IMR-90 (cell line): Measurements from ENCODE around the gene MMP2. TPM values are rescaled to one million over a fixed set of nuclear protein-coding genes. Genes with fewer than 3 reads are reported as not detected.

ENCODE experiments used
- ATAC-seq: fragments of 200-7000 bp; cut with Tn5 transposase; 2 replicates; pipeline ENCODE4 v1.9.1; 2020; ENCODE audit warnings: low read depth, mild to moderate bottlenecking, moderate library complexity
- BruUV-seq: library from RNA; stranded (reverse); fragments of 400-500 nt; replicated peaks from 2 replicates; lab custom pipeline; 2021; lab: Mats Ljungman, UMichigan
- CTCF ChIA-PET: fragments of 300-600 bp; formaldehyde crosslinking; extraction: SDS; loops from one replicate; lab custom pipeline; 2021; ENCODE audit warnings: antibody characterized with exemption; lab: Yijun Ruan, JAX
- POLR2A ChIA-PET: fragments of 300-600 bp; sonication (Branson Sonifier 250); formaldehyde crosslinking; loops from one replicate; lab custom pipeline; 2022; ENCODE audit warnings: antibody characterized with exemption; ENCODE audit not compliant: unreplicated experiment; lab: Charles Lee
- DNase-seq: peaks from one replicate; pipeline ENCODE4 v3.0.0; 2013
- H2AFZ ChIP-seq: replicated peaks from 2 replicates; pipeline ENCODE3; 2013; ENCODE audit warnings: low read length, mild to moderate bottlenecking; ENCODE audit not compliant: poor library complexity
- H2AK5ac ChIP-seq: 2 replicates; pipeline ENCODE4 v1.6.1; 2013; ENCODE audit warnings: low read depth, low read length, inconsistent platforms
- H2AK9ac ChIP-seq: replicated peaks from 2 replicates; pipeline ENCODE3; 2013; ENCODE audit warnings: mild to moderate bottlenecking, low read depth, low read length, moderate library complexity; ENCODE audit not compliant: poor library complexity
- H2BK120ac ChIP-seq: 2 replicates; pipeline ENCODE4 v1.6.1; 2013; ENCODE audit warnings: low read depth, low read length, inconsistent platforms
- H2BK15ac ChIP-seq: 3 replicates; pipeline ENCODE4 v1.6.1; 2013; ENCODE audit warnings: low read depth, low read length, inconsistent platforms
- H2BK20ac ChIP-seq: 2 replicates; pipeline ENCODE4 v1.6.1; 2013; ENCODE audit warnings: low read depth, mild to moderate bottlenecking, inconsistent platforms, low read length, moderate library complexity
- H2BK5ac ChIP-seq: 2 replicates; pipeline ENCODE4 v1.6.1; 2013; ENCODE audit warnings: mild to moderate bottlenecking, low read depth, low read length, inconsistent platforms; ENCODE audit not compliant: poor library complexity, severe bottlenecking
- H3K14ac ChIP-seq: replicated peaks from 2 replicates; pipeline ENCODE4 v1.6.1; 2013; ENCODE audit warnings: low read depth, low read length, inconsistent platforms
- H3K18ac ChIP-seq: 2 replicates; pipeline ENCODE4 v1.6.1; 2013; ENCODE audit warnings: low read depth, low read length, control low read depth
- H3K23ac ChIP-seq: 2 replicates; pipeline ENCODE4 v1.6.1; 2013; ENCODE audit warnings: low read depth, low read length, inconsistent platforms
- H3K27ac ChIP-seq: 2 replicates; pipeline ENCODE4 v1.5.1; 2013; ENCODE audit warnings: mild to moderate bottlenecking, control low read depth, low read length; ENCODE audit not compliant: insufficient read depth
- H3K27me3 ChIP-seq: 2 replicates; pipeline ENCODE4 v1.6.1; 2013; ENCODE audit warnings: low read length; ENCODE audit not compliant: control insufficient read depth, insufficient read depth
- H3K36me3 ChIP-seq: 2 replicates; pipeline ENCODE4 v1.6.1; 2013; ENCODE audit warnings: low read length, mixed read lengths; ENCODE audit not compliant: control insufficient read depth, insufficient read depth
- H3K4ac ChIP-seq: 2 replicates; pipeline ENCODE4 v1.6.1; 2013; ENCODE audit warnings: low read depth, low read length, inconsistent platforms
- H3K4me1 ChIP-seq: 2 replicates; pipeline ENCODE4 v1.6.1; 2013; ENCODE audit warnings: low read length, mixed read lengths; ENCODE audit not compliant: control insufficient read depth, insufficient read depth
- H3K4me2 ChIP-seq: 2 replicates; pipeline ENCODE4 v1.6.1; 2013; ENCODE audit warnings: low read depth, mild to moderate bottlenecking, control low read depth, low read length, moderate library complexity
- H3K4me3 ChIP-seq: 2 replicates; pipeline ENCODE4 v1.5.1; 2013; ENCODE audit warnings: low read depth, mild to moderate bottlenecking, control low read depth, low read length, moderate library complexity; ENCODE audit not compliant: insufficient read depth
- H3K56ac ChIP-seq: 2 replicates; pipeline ENCODE4 v1.6.1; 2013; ENCODE audit warnings: low read length, inconsistent platforms; ENCODE audit not compliant: insufficient read depth; ENCODE audit errors: extremely low read depth
- H3K79me1 ChIP-seq, 2 experiments: 2 replicates each; pipeline ENCODE4 v1.6.1; 2013; ENCODE audit warnings: low read length in 2 of 2, inconsistent platforms in 1 of 2, low read depth in 1 of 2
- H3K9ac ChIP-seq: 2 replicates; pipeline ENCODE4 v1.6.1; 2013; ENCODE audit warnings: low read depth, low read length, control low read depth
- H3K9me1 ChIP-seq: 2 replicates; pipeline ENCODE4 v1.6.1; 2013; ENCODE audit warnings: low read length, inconsistent platforms; ENCODE audit not compliant: insufficient read depth
- H3K9me3 ChIP-seq: 2 replicates; pipeline ENCODE4 v1.6.1; 2013; ENCODE audit warnings: low read length; ENCODE audit not compliant: control insufficient read depth, insufficient read depth
- H4K20me1 ChIP-seq: 2 replicates; pipeline ENCODE4 v1.6.1; 2013; ENCODE audit warnings: low read length, inconsistent platforms; ENCODE audit not compliant: insufficient read depth
- H4K5ac ChIP-seq: 2 replicates; pipeline ENCODE4 v1.6.1; 2013; ENCODE audit warnings: mild to moderate bottlenecking, low read depth, low read length, control low read depth
- H4K8ac ChIP-seq, 2 experiments: 2 replicates each; pipeline ENCODE4 v1.6.1; 2013; ENCODE audit warnings: low read depth in 2 of 2, low read length in 2 of 2, control low read depth in 1 of 2, inconsistent platforms in 1 of 2
- H4K91ac ChIP-seq: 2 replicates; pipeline ENCODE4 v1.6.1; 2013; ENCODE audit warnings: low read depth, low read length, inconsistent platforms; ENCODE audit not compliant: insufficient read depth
- BHLHE40 ChIP-seq: fragments of 150-350 bp; IDR thresholded peaks from 2 replicates; pipeline ENCODE4 v1.6.1; 2016; ENCODE audit warnings: mild to moderate bottlenecking, low read depth, low read length
- CEBPB ChIP-seq: IDR thresholded peaks from 2 replicates; pipeline ENCODE4 v1.6.1; 2012; ENCODE audit warnings: low read depth, low read length, improper control_type of control experiment
- CHD1 ChIP-seq: IDR thresholded peaks from 2 replicates; pipeline ENCODE4 v1.6.1; 2012; ENCODE audit warnings: low read depth, low read length, improper control_type of control experiment
- CTCF ChIP-seq: conservative IDR thresholded peaks from 2 replicates; pipeline ENCODE4 v1.5.1; 2012; ENCODE audit warnings: mild to moderate bottlenecking, low read depth, low read length, improper control_type of control experiment
- ELK1 ChIP-seq: fragments of 150-350 bp; IDR thresholded peaks from 2 replicates; pipeline ENCODE4 v1.6.1; 2016; ENCODE audit warnings: low read depth, mild to moderate bottlenecking, low read length, moderate library complexity, borderline replicate concordance
- MAFK ChIP-seq: IDR thresholded peaks from 2 replicates; pipeline ENCODE4 v1.6.1; 2012; ENCODE audit warnings: low read depth, low read length, improper control_type of control experiment
- MAZ ChIP-seq: IDR thresholded peaks from 2 replicates; pipeline ENCODE4 v1.6.1; 2012; ENCODE audit warnings: low read depth, mild to moderate bottlenecking, low read length, improper control_type of control experiment, moderate library complexity, borderline replicate concordance
- MXI1 ChIP-seq: IDR thresholded peaks from 2 replicates; pipeline ENCODE4 v1.6.1; 2012; ENCODE audit warnings: low read depth, mild to moderate bottlenecking, low read length, moderate library complexity, borderline replicate concordance
- NFE2L2 ChIP-seq: fragments of 150-350 bp; IDR thresholded peaks from 2 replicates; pipeline ENCODE4 v1.6.1; 2016; ENCODE audit warnings: low read depth, mild to moderate bottlenecking, low read length
- POLR2A ChIP-seq: IDR thresholded peaks from 2 replicates; pipeline ENCODE4 v1.6.1; 2012; ENCODE audit warnings: mild to moderate bottlenecking, low read depth, low read length
- RAD21 ChIP-seq: IDR thresholded peaks from 2 replicates; pipeline ENCODE4 v1.6.1; 2012; ENCODE audit warnings: low read length, improper control_type of control experiment
- RCOR1 ChIP-seq: IDR thresholded peaks from 2 replicates; pipeline ENCODE4 v1.6.1; 2012; ENCODE audit warnings: mild to moderate bottlenecking, low read length, improper control_type of control experiment; ENCODE audit not compliant: insufficient replicate concordance
- RFX5 ChIP-seq: IDR thresholded peaks from 2 replicates; pipeline ENCODE4 v1.8.0; 2012; ENCODE audit warnings: low read depth, mild to moderate bottlenecking, low read length, moderate library complexity
- SMC3 ChIP-seq: fragments of 150-350 bp; IDR thresholded peaks from 2 replicates; pipeline ENCODE4 v1.6.1; 2016; ENCODE audit warnings: low read depth, mild to moderate bottlenecking, antibody characterized with exemption, low read length, moderate library complexity
- USF2 ChIP-seq: fragments of 150-350 bp; IDR thresholded peaks from 2 replicates; pipeline ENCODE4 v1.6.1; 2017; ENCODE audit warnings: mild to moderate bottlenecking, antibody characterized with exemption, low read length, low read depth
- WGBS, 2 experiments: methylation state at CpG; one replicate each; pipeline versions ENCODE4 v1.1.5 to v1.1.7; 2013; ENCODE audit warnings: missing lambda C conversion rate in 2 of 2; ENCODE audit not compliant: insufficient read length in 1 of 2; ENCODE audit errors: extremely low coverage in 2 of 2; 5-methylcytosine and 5-hydroxymethylcytosine counted together
- dilution Hi-C: fragments of 300-500 bp; cut with HindIII; formaldehyde crosslinking; loops from one replicate; pipeline ENCODE4 v1.14.3; 2018; ENCODE audit warnings: low sequenced_read_pairs; ENCODE audit not compliant: unreplicated experiment
- in situ Hi-C: fragments of 300-500 bp; cut with MboI; formaldehyde crosslinking; loops from 3 replicates; pipeline ENCODE4 v1.14.3; 2019; ENCODE audit warnings: low sequenced_read_pairs, inconsistent platforms, mixed read lengths
- intact Hi-C: fragments of 100-400 bp; cut with micrococcal nuclease; formaldehyde crosslinking; loops from 2 replicates; pipeline ENCODE4 v1.10.0; 2022
- polyA plus RNA-seq, 3 experiments: library from polyadenylated mRNA; depleted of rRNA; stranded (reverse); fragments of >200 nt; gene quantifications; 2 replicates each; pipeline ENCODE4 v1.2.3, GENCODE V29; 2012; ENCODE audit warnings: low replicate concordance in 1 of 3
- total RNA-seq: library from RNA; depleted of rRNA; stranded (reverse); fragments of >200 nt; gene quantifications from 2 replicates; pipeline ENCODE4 v1.2.3, GENCODE V29; 2012

Gene MMP2
- total and polyA plus RNA-seq, 2 of the 4 experiments (the other 2 are of a cell fraction) = 240 to 574 TPM

GRCh38 chr16:55510185-55510805, 31.3 kb downstream of the MMP2 start:
- POLR2A ChIA-PET = interaction anchor here (0.6 kb wide), 1 partner anchor 65 kb away, joined by 4 read pairs; no protein-coding TSS in a partner anchor
- no peak for ATAC-seq
- no peak overlapping the region for H2AK5ac ChIP-seq
- H3K18ac ChIP-seq = no peak overlapping the region
- no peak overlapping the region for H2BK15ac ChIP-seq
- no peaks in the 10 kb centered on the region for H3K27me3 ChIP-seq
- CTCF ChIA-PET = interaction anchor here (1.0 to 1.7 kb wide), 2 partner anchors 8 to 10 kb away, joined by 3 to 7 read pairs; no protein-coding TSS in a partner anchor
- H3K9me1 ChIP-seq = 0 out of 2 replicates have a peak, but pooled peaks cover 3% of the 10 kb centered on the region
- intact Hi-C loops (no loop called here), in situ Hi-C loops (no loop called here), dilution Hi-C loops (no loop called here)
- no peak overlapping the region for H4K91ac ChIP-seq
- H3K79me1 ChIP-seq = peaks cover 9 to 29% of the 10 kb centered on the region in 2 experiments; a peak in 2 of 4 replicates
- no peak overlapping the region for H4K5ac ChIP-seq
- no peak overlapping the region for H2AFZ ChIP-seq
- H3K56ac ChIP-seq = no peak overlapping the region
- H2BK5ac ChIP-seq = no peak overlapping the region
- peak overlapping the region; percentile 67; the same call in 1 of the 2 replicates for H3K23ac ChIP-seq
- H3K4me2 ChIP-seq = peak overlapping the region; percentile 93; the same call in 1 of the 2 replicates
- no peak overlapping the region for H2BK120ac ChIP-seq
- H3K9me3 ChIP-seq = no peaks in the 10 kb centered on the region
- no peaks in the 10 kb centered on the region for H3K4me1 ChIP-seq
- H4K8ac ChIP-seq = 0 out of 4 replicates have a peak overlapping the region, but pooled peaks of 1 of the 2 experiments have one; percentile 20
- peaks cover 30% of the 10 kb centered on the region for H3K36me3 ChIP-seq
- peak overlapping the region; percentile 58; the same call in 1 of the 2 replicates for H3K4me3 ChIP-seq
- H3K14ac ChIP-seq = 0 out of 2 replicates have a peak overlapping the region, but pooled peaks have one; percentile 40
- no peak for DNase-seq
- H3K9ac ChIP-seq = no peak overlapping the region
- no peak overlapping the region for H3K27ac ChIP-seq
- no peak overlapping the region for H2AK9ac ChIP-seq
- H2BK20ac ChIP-seq = no peak overlapping the region
- no TSS peak for BruUV-seq
- no peaks in the 10 kb centered on the region for H4K20me1 ChIP-seq
- no CpG with 5 or more reads among the region's 4 CpGs for WGBS, 2 experiments
- H3K4ac ChIP-seq = no peak overlapping the region
- TF ChIP-seq CTCF (no peak), CEBPB (no peak), POLR2A (no peak), MAFK (no peak), RCOR1 (no peak), NFE2L2 (no peak), RAD21 (no peak), SMC3 (no peak), MAZ (no peak), MXI1 (no peak), USF2 (no peak), RFX5 (no peak), ELK1 (no peak), BHLHE40 (no peak), CHD1 (no peak)
